Sigmoid colon (tissue), 7 donors: ENCODE data around the gene HSF4. TPM values are rescaled to one million over a fixed set of nuclear protein-coding genes. Genes with fewer than 3 reads are reported as not detected.

ENCODE experiments used
- DNase-seq: peaks from one replicate; pipeline ENCODE4 v3.0.0-alpha.2; 2019
- H3K27ac ChIP-seq, 4 donors: fragments of 200-600 bp; sonication (generic); one replicate each; pipeline ENCODE4 v1.5.1; 2016 to 2019; ENCODE audit warnings: mild to moderate bottlenecking in 1 of 4
- H3K27me3 ChIP-seq, 3 donors: fragments of 200-600 bp; sonication (generic); one replicate each; pipeline ENCODE4 v1.5.1; 2019; ENCODE audit warnings: mild to moderate bottlenecking in 1 of 3
- H3K36me3 ChIP-seq, 4 donors: fragments of 200-600 bp; sonication (generic); one replicate each; pipeline ENCODE4 v1.5.1; 2016 to 2019
- H3K4me1 ChIP-seq, 4 donors: fragments of 200-600 bp; sonication (generic); one replicate each; pipeline ENCODE4 v1.5.1; 2017 to 2019
- H3K4me3 ChIP-seq, 4 donors: fragments of 200-600 bp; sonication (generic); one replicate each; pipeline ENCODE4 v1.5.1; 2017 to 2019; ENCODE audit warnings: mild to moderate bottlenecking in 2 of 4, moderate library complexity in 1 of 4
- H3K9me3 ChIP-seq, 4 donors: fragments of 200-600 bp in 3 of 4; sonication (generic) in 3 of 4; one replicate each; pipeline versions ENCODE4 v1.5.1 to v1.6.1; 2013 to 2019
- CTCF ChIP-seq, 4 experiments: fragments of 450-650 bp in 3 of 4; fragments of 200-600 bp in 1 of 4; IDR thresholded peaks; one replicate each; pipeline ENCODE4 v1.5.1; 2016 to 2019; ENCODE audit warnings: antibody characterized with exemption in 4 of 4, mild to moderate bottlenecking in 3 of 4, moderate library complexity in 2 of 4
- EP300 ChIP-seq, 4 donors: sonication (generic); formaldehyde crosslinking; IDR thresholded peaks; one replicate each; pipeline ENCODE4 v1.6.1; 2017; ENCODE audit warnings: antibody characterized with exemption in 4 of 4
- POLR2A ChIP-seq, 2 donors: fragments of 450-650 bp; IDR thresholded peaks; one replicate each; pipeline ENCODE4 v1.6.1; 2016; ENCODE audit warnings: antibody characterized with exemption in 2 of 2, mild to moderate bottlenecking in 2 of 2, moderate library complexity in 2 of 2
- POLR2AphosphoS5 ChIP-seq, 4 donors: sonication (generic); formaldehyde crosslinking; IDR thresholded peaks; one replicate each; pipeline ENCODE4 v1.6.1; 2017; ENCODE audit warnings: antibody characterized with exemption in 4 of 4
- WGBS, 2 donors: extraction: QIAGEN DNeasy Blood & Tissue Kit; methylation state at CpG; one replicate each; pipeline ENCODE4 v1.1.7; 2013; 5-methylcytosine and 5-hydroxymethylcytosine counted together
- intact Hi-C: fragments of 100-400 bp; cut with DNase I; formaldehyde crosslinking; loops from one replicate; pipeline ENCODE4 v1.15.1; 2023
- polyA plus RNA-seq, 3 donors: library from polyadenylated mRNA; stranded (reverse); fragments of 200-250 nt; gene quantifications; one replicate each; pipeline ENCODE4 v1.2.3, GENCODE V29; 2013
- total RNA-seq, 4 donors: library from RNA; depleted of rRNA; stranded (reverse); fragments of >200 nt; gene quantifications; one replicate each; pipeline ENCODE4 v1.1.0, GENCODE V29; 2016
- donor health status: healthy with polysubstance abuse.
- donor health status: Bipolar disorder and iron deficiency.
- donor health status: healthy.

HSF4 gene
- total and polyA plus RNA-seq, 7 donors = 1.2 to 109 (median 21.2) TPM

GRCh38 chr16:67195676-67196075 lies 31.1 kb downstream of the HSF4 start:
- intact Hi-C loops = no loop called here
- H3K9me3 ChIP-seq = no peaks in the 10 kb centered on the region
- peaks cover 1 to 38% (median 35%) of the 10 kb centered on the region in 4 donors for H3K4me1 ChIP-seq
- H3K27ac ChIP-seq = no peak overlapping the region
- peaks cover 33 to 53% (median 42%) of the 10 kb centered on the region in 4 donors for H3K36me3 ChIP-seq
- no peak for DNase-seq
- TF ChIP-seq EP300 (IDR thresholded peaks at IDR 0.05) (no peak), POLR2AphosphoS5 (IDR thresholded peaks at IDR 0.05) (no peak), POLR2A (IDR thresholded peaks at IDR 0.05) (no peak), CTCF (IDR thresholded peaks at IDR 0.05) (no peak)
- no peak overlapping the region for H3K4me3 ChIP-seq
- 84 to 92% methylated on average over 5 of the region's 5 CpGs for WGBS, 2 donors
- H3K27me3 ChIP-seq = no peaks in the 10 kb centered on the region

- intact Hi-C loops = no loop called here
- Histone ChIP-seq H3K36me3 (peaks cover 33 to 59% (median 45%) of the 10 kb centered on the region in 4 donors), H3K9me3 (no peaks in the 10 kb centered on the region), H3K4me3 (no peak overlapping the region), H3K27me3 (no peaks in the 10 kb centered on the region), H3K27ac (no peak overlapping the region), H3K4me1 (peaks cover 1 to 32% (median 28%) of the 10 kb centered on the region in 4 donors)
- TF ChIP-seq CTCF (IDR thresholded peaks at IDR 0.05) (no peak), POLR2A (IDR thresholded peaks at IDR 0.05) (no peak)
- WGBS, 2 donors = 97% methylated on average over 1 of the region's 1 CpG
- no peak for DNase-seq
These were observed 32.3 kb downstream of the HSF4 start for GRCh38 chr16:67196881-67197280.

DNA sequence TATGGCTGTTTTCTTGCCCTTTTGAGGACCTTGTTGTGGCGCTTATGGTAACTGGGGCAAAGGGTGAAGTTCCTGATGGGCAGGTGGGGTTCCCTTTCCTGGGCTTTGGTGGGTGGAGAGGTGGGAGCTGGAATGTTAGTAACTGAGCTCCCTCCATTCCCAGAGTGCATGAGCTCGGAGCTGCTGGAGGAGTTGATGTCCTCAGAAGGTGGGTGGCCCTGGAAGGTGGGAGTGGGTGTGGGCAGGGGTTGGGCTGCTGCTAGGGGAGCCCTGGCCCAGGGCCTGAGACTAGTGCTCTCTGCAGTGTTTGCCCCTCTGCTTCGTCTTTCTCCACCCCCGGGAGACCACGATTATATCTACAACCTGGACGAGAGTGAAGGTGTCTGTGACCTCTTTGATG lies 33.2 kb downstream of the HSF4 start:
- H3K27me3 ChIP-seq = no peaks in the 10 kb centered on the region
- H3K4me1 ChIP-seq = peaks cover under 1 to 28% (median 24%) of the 10 kb centered on the region in 4 donors
- intact Hi-C loops = no loop called here
- DNase-seq = no peak
- H3K4me3 ChIP-seq = no peak overlapping the region
- H3K36me3 ChIP-seq = peaks cover 33 to 63% (median 48%) of the 10 kb centered on the region in 4 donors
- TF ChIP-seq POLR2AphosphoS5 (IDR thresholded peaks at IDR 0.05) (no peak), CTCF (IDR thresholded peaks at IDR 0.05) (no peak), POLR2A (IDR thresholded peaks at IDR 0.05) (no peak), EP300 (IDR thresholded peaks at IDR 0.05) (no peak)
- WGBS, 2 donors = 61 to 84% methylated on average over 6 of the region's 6 CpGs
- H3K9me3 ChIP-seq = no peaks in the 10 kb centered on the region
- no peak overlapping the region for H3K27ac ChIP-seq

DNA sequence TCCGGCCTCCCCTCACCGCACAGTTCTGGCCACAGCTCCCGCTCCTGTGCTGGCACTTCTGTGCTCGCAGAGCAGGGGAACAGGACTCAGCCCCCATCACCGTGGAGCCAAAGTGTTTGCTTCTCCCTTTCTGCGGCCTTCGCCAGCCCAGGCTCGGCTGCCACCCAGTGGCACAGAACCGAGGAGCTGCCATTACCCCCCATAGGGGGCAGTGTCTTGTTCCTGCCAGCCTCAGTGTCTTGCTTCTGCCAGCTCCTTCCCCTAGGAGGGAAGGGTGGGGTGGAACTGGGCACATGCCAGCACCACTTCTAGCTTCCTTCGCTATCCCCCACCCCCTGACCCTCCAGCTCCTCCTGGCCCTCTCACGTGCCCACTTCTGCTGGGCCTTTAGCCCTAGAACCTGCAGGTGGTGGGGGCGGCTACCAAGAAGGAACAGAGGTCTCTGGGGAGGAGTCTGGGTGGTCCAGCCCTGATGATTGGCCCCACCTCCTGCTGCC lies 33.7 kb downstream of the HSF4 start:
- intact Hi-C loops = no loop called here
- H3K4me3 ChIP-seq = no peak overlapping the region
- H3K9me3 ChIP-seq = no peaks in the 10 kb centered on the region
- no peaks in the 10 kb centered on the region for H3K27me3 ChIP-seq
- H3K4me1 ChIP-seq = peaks cover 0 to 22% (median 19%) of the 10 kb centered on the region in 4 donors
- peak overlapping the region in 1 of 4 donors; percentile 20 for H3K27ac ChIP-seq
- peaks cover 33 to 62% (median 48%) of the 10 kb centered on the region in 4 donors for H3K36me3 ChIP-seq
- DNase-seq = no peak
- 27 to 62% methylated on average over 12 of the region's 12 CpGs for WGBS, 2 donors
- TF ChIP-seq CTCF (IDR thresholded peaks at IDR 0.05) (peak in 3 of 4 experiments; percentile 17 to 52 (median 33)), POLR2A (IDR thresholded peaks at IDR 0.05) (no peak)
